ENCODE data around the gene RALGDS.

Gene RALGDS

GRCh38 chr9:133143639-133144141 is 22.6 kb upstream of the RALGDS start:
- Histone ChIP-seq H3K4me1 (ENCODE audit: control insufficient read depth, insufficient read depth, low read length) (peaks cover 4% of the 10 kb centered on the region), H3K27ac (ENCODE audit: low read length) (no peak overlapping the region), H3K27me3 (ENCODE audit: control insufficient read depth, insufficient read depth, low read length) (no peaks in the 10 kb centered on the region), H3K9me3 (ENCODE audit: control insufficient read depth, insufficient read depth, low read length) (no peaks in the 10 kb centered on the region), H3K4me3 (ENCODE audit: low read length) (no peak overlapping the region), H3K36me3 (ENCODE audit: control insufficient read depth, insufficient read depth, low read length) (no peaks in the 10 kb centered on the region)
- DNase-seq (ENCODE audit: low read depth, low spot score) = no peak
- WGBS (ENCODE audit: insufficient coverage, insufficient read length) = no CpG with 5 or more reads among the region's 13 CpGs

DNA sequence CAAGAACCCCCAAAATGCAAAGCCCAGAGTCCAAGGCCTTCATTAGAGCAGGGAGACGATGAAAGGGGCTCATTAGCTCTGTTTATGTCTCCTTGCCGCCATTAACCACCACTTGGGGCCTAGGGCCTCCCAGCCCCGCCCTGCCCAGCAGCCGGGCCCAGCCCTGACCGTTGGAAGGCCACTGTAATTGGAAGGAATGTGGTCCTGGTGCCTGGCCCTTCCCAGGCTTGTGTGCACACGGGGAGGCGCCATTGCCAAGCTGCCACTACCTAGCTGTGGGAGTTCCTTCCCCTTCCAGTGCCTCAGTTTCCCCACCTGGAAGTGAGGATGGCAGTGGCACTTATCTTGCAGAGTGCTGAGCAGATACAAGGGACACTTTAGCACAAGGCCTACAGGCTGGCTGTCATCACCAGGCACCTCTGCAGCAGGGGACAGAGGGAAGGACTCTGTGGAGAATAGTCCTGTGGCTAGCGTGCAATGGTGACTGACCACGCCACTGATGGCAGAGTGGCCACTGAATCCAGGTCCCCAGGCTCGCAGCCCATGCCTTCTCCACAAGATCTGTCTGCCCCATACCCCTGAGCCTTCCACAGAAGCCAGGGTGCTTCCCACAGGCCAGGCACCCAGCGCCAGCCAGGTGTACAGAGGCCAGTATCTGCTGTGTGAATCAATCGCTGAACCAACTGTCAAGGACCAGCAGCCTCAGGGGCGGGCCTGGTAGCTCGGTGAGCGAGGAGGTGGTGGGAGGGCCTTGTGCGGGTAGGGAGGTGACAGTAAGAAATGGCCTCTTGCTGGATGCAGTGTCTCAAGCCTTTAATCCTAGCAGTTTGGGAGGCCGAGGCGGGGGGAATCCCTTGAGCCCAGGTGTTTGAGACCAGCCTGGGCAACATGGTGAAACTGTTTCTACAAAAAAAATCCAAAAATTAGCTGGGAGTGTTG is 21.9 kb upstream of the RALGDS start:
- WGBS (ENCODE audit: insufficient coverage, insufficient read length) = no CpG with 5 or more reads among the region's 18 CpGs
- H3K9me3 ChIP-seq (ENCODE audit: control insufficient read depth, insufficient read depth, low read length) = no peaks in the 10 kb centered on the region
- H3K4me3 ChIP-seq (ENCODE audit: low read length) = no peak overlapping the region
- no peaks in the 10 kb centered on the region for H3K36me3 ChIP-seq (ENCODE audit: control insufficient read depth, insufficient read depth, low read length)
- no peak overlapping the region for H3K27ac ChIP-seq (ENCODE audit: low read length)
- no peaks in the 10 kb centered on the region for H3K27me3 ChIP-seq (ENCODE audit: control insufficient read depth, insufficient read depth, low read length)
- peaks cover 3% of the 10 kb centered on the region for H3K4me1 ChIP-seq (ENCODE audit: control insufficient read depth, insufficient read depth, low read length)
- DNase-seq (ENCODE audit: low read depth, low spot score) = no peak

DNA sequence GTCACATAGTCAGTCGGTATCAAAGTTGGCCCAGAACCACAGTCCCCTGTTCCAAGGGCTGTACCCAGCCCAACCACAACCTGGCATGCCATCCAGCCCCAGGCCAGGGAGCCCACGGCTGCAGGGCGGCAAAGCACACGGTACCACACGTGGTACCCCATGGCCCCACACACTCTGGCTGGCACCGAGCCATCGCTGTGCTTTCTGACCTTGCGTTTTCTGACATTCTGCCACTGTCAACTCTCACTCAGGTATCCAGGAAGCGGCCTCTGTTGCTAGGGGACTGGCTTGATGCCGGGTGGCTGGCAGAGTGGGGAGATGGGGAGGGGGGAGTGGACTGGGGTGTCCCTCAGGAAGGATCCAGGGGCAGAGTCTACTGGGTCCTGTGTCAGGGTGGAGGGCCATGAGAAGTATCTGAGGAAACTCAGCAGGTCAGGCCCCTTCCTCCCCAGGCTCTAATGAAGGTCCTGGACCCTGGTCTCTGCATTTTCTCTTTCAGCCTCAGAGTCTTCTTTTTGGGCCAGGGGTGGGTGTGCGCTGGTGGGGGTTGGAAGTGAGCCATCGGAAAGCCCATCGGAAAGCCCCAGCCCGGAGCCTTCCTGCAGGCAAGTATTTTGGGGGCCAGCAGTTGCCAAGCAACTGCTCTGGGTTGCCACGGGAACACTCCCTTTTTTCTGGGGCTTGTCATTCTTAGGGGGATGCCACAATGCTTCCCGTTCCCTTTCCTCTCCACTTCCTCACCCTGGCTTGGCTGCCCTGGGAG is 21.0 kb upstream of the RALGDS start:
- no peaks in the 10 kb centered on the region; the same call in 1 of the 2 replicates for H3K4me1 ChIP-seq (ENCODE audit: control insufficient read depth, insufficient read depth, low read length)
- no peak for DNase-seq (ENCODE audit: low read depth, low spot score)
- no peak overlapping the region for H3K4me3 ChIP-seq (ENCODE audit: low read length)
- WGBS (ENCODE audit: insufficient coverage, insufficient read length) = no CpG with 5 or more reads among the region's 16 CpGs
- H3K27ac ChIP-seq (ENCODE audit: low read length) = no peak overlapping the region
- H3K36me3 ChIP-seq (ENCODE audit: control insufficient read depth, insufficient read depth, low read length) = no peaks in the 10 kb centered on the region
- no peaks in the 10 kb centered on the region for H3K27me3 ChIP-seq (ENCODE audit: control insufficient read depth, insufficient read depth, low read length)
- no peaks in the 10 kb centered on the region for H3K9me3 ChIP-seq (ENCODE audit: control insufficient read depth, insufficient read depth, low read length)

GRCh38 chr9:133140606-133141005 is 19.6 kb upstream of the RALGDS start:
- Histone ChIP-seq H3K4me1 (ENCODE audit: control insufficient read depth, insufficient read depth, low read length) (no peaks in the 10 kb centered on the region; the same call in 1 of the 2 replicates), H3K4me3 (ENCODE audit: low read length) (no peak overlapping the region), H3K9me3 (ENCODE audit: control insufficient read depth, insufficient read depth, low read length) (no peaks in the 10 kb centered on the region), H3K36me3 (ENCODE audit: control insufficient read depth, insufficient read depth, low read length) (no peaks in the 10 kb centered on the region), H3K27ac (ENCODE audit: low read length) (no peak overlapping the region), H3K27me3 (ENCODE audit: control insufficient read depth, insufficient read depth, low read length) (no peaks in the 10 kb centered on the region)
- no peak for DNase-seq (ENCODE audit: low read depth, low spot score)
- WGBS (ENCODE audit: insufficient coverage, insufficient read length) = no CpG with 5 or more reads among the region's 14 CpGs

GRCh38 chr9:133140174-133140505 is 19.1 kb upstream of the RALGDS start:
- H3K27me3 ChIP-seq (ENCODE audit: control insufficient read depth, insufficient read depth, low read length) = no peaks in the 10 kb centered on the region
- no peaks in the 10 kb centered on the region; the same call in 1 of the 2 replicates for H3K4me1 ChIP-seq (ENCODE audit: control insufficient read depth, insufficient read depth, low read length)
- WGBS (ENCODE audit: insufficient coverage, insufficient read length) = no CpG with 5 or more reads among the region's 4 CpGs
- no peak for DNase-seq (ENCODE audit: low read depth, low spot score)
- H3K4me3 ChIP-seq (ENCODE audit: low read length) = no peak overlapping the region
- no peaks in the 10 kb centered on the region for H3K36me3 ChIP-seq (ENCODE audit: control insufficient read depth, insufficient read depth, low read length)
- H3K27ac ChIP-seq (ENCODE audit: low read length) = no peak overlapping the region
- H3K9me3 ChIP-seq (ENCODE audit: control insufficient read depth, insufficient read depth, low read length) = no peaks in the 10 kb centered on the region

DNA sequence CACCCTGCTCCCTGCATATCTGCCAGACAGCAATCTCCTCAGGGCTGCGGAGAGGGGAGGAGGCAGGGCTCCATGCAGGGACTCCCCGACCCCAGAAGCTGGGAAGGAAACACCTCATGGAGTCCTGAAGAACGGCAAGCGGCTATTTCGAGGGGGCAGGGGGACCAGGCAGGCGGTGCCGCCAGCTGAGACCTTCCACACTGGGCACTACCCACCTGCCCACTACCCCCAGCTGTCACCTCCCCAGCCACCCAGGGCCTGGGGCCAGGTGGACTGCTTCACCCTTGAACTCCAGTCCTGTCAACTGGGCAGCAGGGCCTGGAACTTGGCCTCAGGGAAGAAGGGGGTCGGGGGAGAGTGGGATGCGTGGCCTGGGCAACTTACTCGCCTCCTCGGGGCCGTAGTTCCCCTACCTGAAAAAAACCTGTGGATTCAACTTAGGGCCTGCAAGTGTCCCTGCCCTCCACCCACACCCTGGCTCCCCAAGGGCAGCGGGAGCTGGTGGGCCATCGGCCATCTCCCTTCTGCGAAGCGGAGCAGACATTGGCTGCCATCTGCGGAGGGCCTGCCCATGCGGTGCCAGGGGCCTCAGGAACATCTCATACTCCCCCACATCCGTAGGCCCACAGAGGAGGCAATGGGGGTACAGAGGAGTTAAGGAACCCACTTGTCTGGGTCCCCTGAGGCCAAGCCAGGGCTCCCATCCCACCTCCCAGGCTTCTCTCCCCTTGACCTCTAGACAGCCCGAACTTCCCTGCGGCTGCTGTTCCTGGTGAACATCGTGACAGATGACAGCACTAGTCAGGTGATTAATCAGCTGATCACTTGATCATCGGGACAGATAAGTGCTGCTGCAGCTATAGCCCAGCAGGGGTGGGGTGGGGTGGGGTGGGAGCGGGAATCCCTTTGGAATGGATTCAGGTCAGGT is 18.5 kb upstream of the RALGDS start:
- no peak overlapping the region for H3K27ac ChIP-seq (ENCODE audit: low read length)
- no peaks in the 10 kb centered on the region for H3K36me3 ChIP-seq (ENCODE audit: control insufficient read depth, insufficient read depth, low read length)
- WGBS (ENCODE audit: insufficient coverage, insufficient read length) = no CpG with 5 or more reads among the region's 24 CpGs
- no peaks in the 10 kb centered on the region for H3K27me3 ChIP-seq (ENCODE audit: control insufficient read depth, insufficient read depth, low read length)
- DNase-seq (ENCODE audit: low read depth, low spot score) = no peak
- no peaks in the 10 kb centered on the region for H3K9me3 ChIP-seq (ENCODE audit: control insufficient read depth, insufficient read depth, low read length)
- no peak overlapping the region for H3K4me3 ChIP-seq (ENCODE audit: low read length)
- no peaks in the 10 kb centered on the region; the same call in 1 of the 2 replicates for H3K4me1 ChIP-seq (ENCODE audit: control insufficient read depth, insufficient read depth, low read length)

GRCh38 chr9:133137451-133138231 is 16.6 kb upstream of the RALGDS start:
- Histone ChIP-seq H3K4me1 (ENCODE audit: control insufficient read depth, insufficient read depth, low read length) (0 out of 2 replicates have a peak, but pooled peaks cover 7% of the 10 kb centered on the region), H3K27ac (ENCODE audit: low read length) (no peak overlapping the region), H3K4me3 (ENCODE audit: low read length) (no peak overlapping the region), H3K27me3 (ENCODE audit: control insufficient read depth, insufficient read depth, low read length) (no peaks in the 10 kb centered on the region), H3K9me3 (ENCODE audit: control insufficient read depth, insufficient read depth, low read length) (no peaks in the 10 kb centered on the region), H3K36me3 (ENCODE audit: control insufficient read depth, insufficient read depth, low read length) (no peaks in the 10 kb centered on the region)
- DNase-seq (ENCODE audit: low read depth, low spot score) = no peak
- WGBS (ENCODE audit: insufficient coverage, insufficient read length) = no CpG with 5 or more reads among the region's 16 CpGs

GRCh38 chr9:133135146-133135745 is 14.2 kb upstream of the RALGDS start:
- WGBS (ENCODE audit: insufficient coverage, insufficient read length) = no CpG with 5 or more reads among the region's 8 CpGs
- H3K4me1 ChIP-seq (ENCODE audit: control insufficient read depth, insufficient read depth, low read length) = 0 out of 2 replicates have a peak, but pooled peaks cover 7% of the 10 kb centered on the region
- no peaks in the 10 kb centered on the region for H3K36me3 ChIP-seq (ENCODE audit: control insufficient read depth, insufficient read depth, low read length)
- no peak overlapping the region for H3K27ac ChIP-seq (ENCODE audit: low read length)
- H3K9me3 ChIP-seq (ENCODE audit: control insufficient read depth, insufficient read depth, low read length) = no peaks in the 10 kb centered on the region
- H3K27me3 ChIP-seq (ENCODE audit: control insufficient read depth, insufficient read depth, low read length) = no peaks in the 10 kb centered on the region
- DNase-seq (ENCODE audit: low read depth, low spot score) = no peak
- no peak overlapping the region for H3K4me3 ChIP-seq (ENCODE audit: low read length)

GRCh38 chr9:133134388-133135145 is 13.5 kb upstream of the RALGDS start:
- Histone ChIP-seq H3K9me3 (ENCODE audit: control insufficient read depth, insufficient read depth, low read length) (no peaks in the 10 kb centered on the region), H3K4me3 (ENCODE audit: low read length) (no peak overlapping the region), H3K36me3 (ENCODE audit: control insufficient read depth, insufficient read depth, low read length) (no peaks in the 10 kb centered on the region), H3K4me1 (ENCODE audit: control insufficient read depth, insufficient read depth, low read length) (0 out of 2 replicates have a peak, but pooled peaks cover 7% of the 10 kb centered on the region), H3K27me3 (ENCODE audit: control insufficient read depth, insufficient read depth, low read length) (no peaks in the 10 kb centered on the region), H3K27ac (ENCODE audit: low read length) (no peak overlapping the region)
- no peak for DNase-seq (ENCODE audit: low read depth, low spot score)
- WGBS (ENCODE audit: insufficient coverage, insufficient read length) = no CpG with 5 or more reads among the region's 11 CpGs

All from iPS DF 6.9 (cell line).